NOMO-1 treated with DMSO at 0.1 percent for 48 hours (cell line): ENCODE data around the gene HSPB7.
"Not testable (repeated sequence)": the region's sequence is repeated elsewhere in the genome, so short reads cannot be mapped to it uniquely, and the experiment has no call there.

ENCODE experiments used
- DNase-seq: peaks from one replicate; lab custom pipeline; 2025; ENCODE audit not compliant: unreplicated experiment; lab: John Stamatoyannopoulos, UW

The HSPB7 gene

GRCh38 chr1:15983275-15983674 is 34.6 kb downstream of the HSPB7 start:
- no peak for DNase-seq

- no peak for DNase-seq
These were observed 36.2 kb downstream of the HSPB7 start for GRCh38 chr1:15981679-15982078.

GRCh38 chr1:15977947-15978346 is 39.9 kb downstream of the HSPB7 start:
- DNase-seq = not testable (repeated sequence)

- peak; percentile 92 for DNase-seq
These were observed 41.8 kb downstream of the HSPB7 start, which contains the start of gene ZBTB17 for GRCh38 chr1:15975805-15976680. Gene ZBTB17, minus strand, starts transcription at chr1:15976101. Its CDS starts 27,606 bp downstream, at chr1:15948495.

- peak; percentile 42 for DNase-seq
These were observed 42.5 kb downstream of the HSPB7 start for GRCh38 chr1:15975358-15975804.

- DNase-seq = no peak
These were observed 43.0 kb downstream of the HSPB7 start for GRCh38 chr1:15974855-15975254.

- DNase-seq = no peak
These were observed 44.1 kb downstream of the HSPB7 start for GRCh38 chr1:15973772-15974171.

GRCh38 chr1:15972409-15972808 is 45.4 kb downstream of the HSPB7 start:
- no peak for DNase-seq

GRCh38 chr1:15970911-15971310 is 46.9 kb downstream of the HSPB7 start:
- no peak for DNase-seq

- DNase-seq = no peak
These were observed 48.4 kb downstream of the HSPB7 start for GRCh38 chr1:15969321-15969880.

- DNase-seq = no peak
These were observed 49.7 kb downstream of the HSPB7 start for GRCh38 chr1:15968172-15968571.

- DNase-seq = no peak
These were observed 50.9 kb downstream of the HSPB7 start for GRCh38 chr1:15966956-15967344.

- DNase-seq = peak; percentile 45
These were observed 51.5 kb downstream of the HSPB7 start for GRCh38 chr1:15966081-15966955.

- DNase-seq = no peak
These were observed 52.5 kb downstream of the HSPB7 start for GRCh38 chr1:15965228-15965767.
